Ovary (tissue), 3 donors: ENCODE results near the gene COL11A1.

Experiments
- CTCF ChIP-seq, 3 donors: fragments of 450-650 bp in 2 of 3; fragments of 200-600 bp in 1 of 3; IDR thresholded peaks; one replicate each; pipeline versions ENCODE4 v1.5.1 to v1.8.0; 2016 to 2022; ENCODE audit warnings: antibody characterized with exemption in 3 of 3, mild to moderate bottlenecking in 1 of 3
- EP300 ChIP-seq: sonication (generic); formaldehyde crosslinking; IDR thresholded peaks from one replicate; pipeline ENCODE4 v1.6.1; 2017; ENCODE audit warnings: antibody characterized with exemption
- POLR2A ChIP-seq: fragments of 450-650 bp; IDR thresholded peaks from one replicate; pipeline ENCODE4 v1.6.1; 2017; ENCODE audit warnings: antibody characterized with exemption, mild to moderate bottlenecking, moderate library complexity
- donor health status: DM: no; HTN: no; CAD: no.

GRCh38 chr1:102977292-102977691, 131.0 kb downstream of the COL11A1 start:
- TF ChIP-seq CTCF (IDR thresholded peaks at IDR 0.05) (no peak), POLR2A (no peak), EP300 (no peak)
